Loucy (cell line): ENCODE data around the gene ASIC5.

Experiments used
- H2AFZ ChIP-seq: fragments of 200-600 bp; sonication (generic); 2 replicates; pipeline ENCODE4 v1.6.0; 2016; ENCODE audit warnings: antibody characterized with exemption, mild to moderate bottlenecking, low read length, moderate library complexity
- H3F3A ChIP-seq: fragments of 200-600 bp; 2 replicates; pipeline ENCODE4 v1.6.0; 2016; ENCODE audit warnings: antibody characterized with exemption, low read depth, mild to moderate bottlenecking
- H3K27me3 ChIP-seq: fragments of 200-600 bp; sonication (generic); 2 replicates; pipeline ENCODE4 v1.6.1; 2014; ENCODE audit warnings: low read length, mild to moderate bottlenecking; ENCODE audit not compliant: insufficient read depth, poor library complexity, severe bottlenecking
- H3K36me3 ChIP-seq: fragments of 200-600 bp; sonication (generic); 2 replicates; pipeline ENCODE4 v1.6.1; 2016; ENCODE audit warnings: low read length; ENCODE audit not compliant: insufficient read depth
- H3K4me1 ChIP-seq: fragments of 200-600 bp; sonication (generic); 2 replicates; pipeline ENCODE4 v1.5.1; 2014; ENCODE audit warnings: low read length, mild to moderate bottlenecking; ENCODE audit not compliant: insufficient read depth, poor library complexity, severe bottlenecking
- H3K4me2 ChIP-seq: fragments of 200-600 bp; sonication (generic); 2 replicates; pipeline ENCODE4 v1.6.0; 2014; ENCODE audit warnings: antibody characterized with exemption, low read length, low read depth, mild to moderate bottlenecking; ENCODE audit not compliant: poor library complexity, severe bottlenecking
- H3K4me3 ChIP-seq: fragments of 200-600 bp; sonication (generic); 2 replicates; pipeline ENCODE4 v1.5.1; 2014; ENCODE audit warnings: low read length, mild to moderate bottlenecking, mixed read lengths; ENCODE audit not compliant: poor library complexity, severe bottlenecking
- H3K79me2 ChIP-seq: fragments of 200-600 bp; sonication (generic); 2 replicates; pipeline ENCODE4 v1.6.1; 2014; ENCODE audit warnings: low read length; ENCODE audit not compliant: insufficient read depth
- H3K9ac ChIP-seq: fragments of 200-600 bp; sonication (generic); 2 replicates; pipeline ENCODE4 v1.6.0; 2014; ENCODE audit warnings: mild to moderate bottlenecking, low read depth, low read length, moderate library complexity; ENCODE audit not compliant: poor library complexity, severe bottlenecking
- H3K9me2 ChIP-seq: fragments of 200-600 bp; sonication (generic); replicated peaks from 2 replicates; pipeline ENCODE4 v1.6.1; 2016; ENCODE audit warnings: low read depth, low read length, mixed read lengths
- H3K9me3 ChIP-seq: fragments of 200-600 bp; sonication (generic); 2 replicates; pipeline ENCODE4 v1.6.1; 2014; ENCODE audit warnings: mild to moderate bottlenecking, antibody characterized with exemption, low read length, low read depth; ENCODE audit not compliant: insufficient read depth
- H4K20me1 ChIP-seq: fragments of 200-600 bp; sonication (generic); 2 replicates; pipeline ENCODE4 v1.6.0; 2014; ENCODE audit warnings: antibody characterized with exemption, low read length, mild to moderate bottlenecking; ENCODE audit not compliant: insufficient read depth, poor library complexity, severe bottlenecking
- CTCF ChIP-seq: fragments of 200-600 bp; sonication (generic); conservative IDR thresholded peaks from 2 replicates; pipeline ENCODE4 v1.5.1; 2014; ENCODE audit warnings: mild to moderate bottlenecking, antibody characterized with exemption, low read length
- EZH2phosphoT487 ChIP-seq: fragments of 200-600 bp; IDR thresholded peaks from 2 replicates; pipeline ENCODE4 v1.6.1; 2018; ENCODE audit warnings: antibody characterized with exemption, mild to moderate bottlenecking, moderate library complexity, borderline replicate concordance

Gene ASIC5

GRCh38 chr4:155891058-155891457 is 25.0 kb upstream of the ASIC5 start:
- H3K9ac ChIP-seq: no peak overlapping the region
- no peaks in the 10 kb centered on the region for H3K9me3 ChIP-seq
- no peak overlapping the region for H2AFZ ChIP-seq
- no peak overlapping the region for H3K4me2 ChIP-seq
- TF ChIP-seq EZH2phosphoT487: no peak
- TF ChIP-seq CTCF: no peak
- H3K4me3 ChIP-seq: no peak overlapping the region
- H4K20me1 ChIP-seq: no peaks in the 10 kb centered on the region
- H3K36me3 ChIP-seq: no peaks in the 10 kb centered on the region
- H3K4me1 ChIP-seq: no peaks in the 10 kb centered on the region
- no peaks in the 10 kb centered on the region for H3K9me2 ChIP-seq
- no peaks in the 10 kb centered on the region for H3F3A ChIP-seq
- H3K27me3 ChIP-seq: no peaks in the 10 kb centered on the region
- no peaks in the 10 kb centered on the region for H3K79me2 ChIP-seq

- no peak overlapping the region for H3K9ac ChIP-seq
- no peak overlapping the region for H3K4me3 ChIP-seq
- no peaks in the 10 kb centered on the region for H4K20me1 ChIP-seq
- H3K4me1 ChIP-seq: no peaks in the 10 kb centered on the region
- no peaks in the 10 kb centered on the region for H3K36me3 ChIP-seq
- H2AFZ ChIP-seq: no peak overlapping the region
- no peak overlapping the region for H3K4me2 ChIP-seq
- TF ChIP-seq CTCF (no peak), EZH2phosphoT487 (no peak)
- no peaks in the 10 kb centered on the region for H3F3A ChIP-seq
- H3K27me3 ChIP-seq: no peaks in the 10 kb centered on the region
- no peaks in the 10 kb centered on the region for H3K9me2 ChIP-seq
- no peaks in the 10 kb centered on the region for H3K9me3 ChIP-seq
- no peaks in the 10 kb centered on the region for H3K79me2 ChIP-seq
These were observed 23.9 kb upstream of the ASIC5 start for GRCh38 chr4:155889946-155890345.

GRCh38 chr4:155889031-155889793 is 23.1 kb upstream of the ASIC5 start:
- Histone ChIP-seq H3K4me1 (no peaks in the 10 kb centered on the region), H3K36me3 (no peaks in the 10 kb centered on the region), H4K20me1 (no peaks in the 10 kb centered on the region), H3K4me3 (no peak overlapping the region), H3K9me2 (no peaks in the 10 kb centered on the region), H2AFZ (no peak overlapping the region), H3K4me2 (no peak overlapping the region), H3K79me2 (no peaks in the 10 kb centered on the region), H3K27me3 (no peaks in the 10 kb centered on the region), H3F3A (no peaks in the 10 kb centered on the region), H3K9me3 (no peaks in the 10 kb centered on the region), H3K9ac (no peak overlapping the region)
- TF ChIP-seq EZH2phosphoT487: no peak
- no peak for TF ChIP-seq CTCF
